GM19239 (cell line): ENCODE results near the gene LAS1L.
A peak's percentile ranks its signal among the peaks of the same experiment; 100 is the strongest.
"Not testable (repeated sequence)": the region's sequence is repeated elsewhere in the genome, so short reads cannot be mapped to it uniquely, and the experiment has no call there.

ENCODE experiments used
- DNase-seq: peaks from one replicate; pipeline ENCODE4 v3.0.0; 2011; ENCODE audit warnings: low spot score; ENCODE audit not compliant: insufficient read length
- FAIRE-seq: peaks from 2 replicates; lab custom pipeline; 2011; peaks lifted over from hg19 to GRCh38; lab: Jason Lieb, UNC

The LAS1L gene

DNA sequence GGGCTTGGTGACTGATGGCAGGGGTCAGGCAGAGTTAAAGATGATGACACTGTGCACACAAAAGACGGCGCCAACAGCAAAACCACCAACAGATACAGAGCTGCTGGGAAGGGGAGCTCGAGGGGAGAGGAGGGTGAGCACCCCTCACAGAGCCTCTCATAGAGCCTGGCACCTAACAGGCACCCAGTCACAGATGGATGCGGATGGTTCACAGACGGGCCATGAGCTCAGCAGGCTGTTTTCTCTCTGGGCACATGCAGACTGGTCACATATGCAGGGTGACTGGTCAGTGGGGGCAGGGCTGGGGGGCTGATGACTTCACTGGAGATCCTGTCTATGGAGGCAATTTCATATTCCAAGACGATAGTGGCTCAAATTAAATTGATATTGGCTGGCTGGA is 15.1 kb downstream of the LAS1L start:
- not testable (repeated sequence) for DNase-seq, FAIRE-seq

DNA sequence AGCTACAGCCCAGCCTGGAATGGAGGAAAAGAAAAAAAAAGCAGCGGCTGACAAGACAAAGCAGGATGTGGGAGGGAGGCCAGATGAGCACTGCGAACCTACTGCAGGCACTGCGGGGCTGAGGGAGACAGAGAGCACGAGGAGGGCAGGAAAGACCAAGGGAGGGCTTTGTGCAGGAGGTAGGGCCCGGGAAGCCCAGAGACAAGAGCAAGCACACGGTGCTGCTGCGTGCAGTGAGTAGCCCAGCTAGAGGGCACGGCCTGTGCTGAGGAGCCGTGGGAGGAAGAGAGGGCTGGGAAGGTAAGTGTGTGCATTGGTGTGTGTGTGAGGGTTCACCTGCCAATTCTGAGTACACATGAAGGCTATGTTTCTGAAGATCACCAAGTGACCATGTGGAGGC is 15.6 kb downstream of the LAS1L start:
- FAIRE-seq: peak; percentile 93
- DNase-seq: not testable (repeated sequence)

- DNase-seq (no peak), FAIRE-seq (no peak)
These were observed 16.7 kb downstream of the LAS1L start for GRCh38 chrX:65517923-65518322.

- FAIRE-seq (no peak), DNase-seq (no peak)
These were observed 17.8 kb downstream of the LAS1L start for GRCh38 chrX:65516756-65517155.

DNA sequence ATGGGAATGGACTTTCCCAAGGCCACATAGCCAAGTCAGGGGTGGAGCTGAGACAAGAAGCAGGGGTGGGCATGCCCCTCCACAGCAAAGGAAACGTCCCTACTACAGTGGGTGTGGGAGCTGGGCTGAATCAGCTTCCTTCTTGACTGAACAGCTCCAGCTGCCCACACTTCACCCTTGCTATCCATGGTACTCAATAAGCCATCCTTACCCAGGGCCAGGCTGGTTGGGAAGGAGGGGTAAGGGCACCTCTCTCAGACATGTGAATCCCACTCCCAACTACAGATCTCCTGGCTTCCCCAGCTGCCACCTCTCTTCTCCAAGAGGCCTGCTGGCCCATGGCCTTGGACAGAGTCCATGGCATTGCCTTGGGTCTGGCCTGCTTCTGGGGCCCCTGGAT is 21.0 kb downstream of the LAS1L start:
- FAIRE-seq: no peak

GRCh38 chrX:65509400-65509799 is 25.2 kb downstream of the LAS1L start:
- no peak for DNase-seq
- FAIRE-seq: no peak

More for the DNA sequence above, 21.0 kb downstream of the LAS1L start:
- DNase-seq: no peak

- FAIRE-seq (no peak), DNase-seq (no peak)
These were observed 25.7 kb downstream of the LAS1L start for GRCh38 chrX:65508851-65509250.

GRCh38 chrX:65502618-65503017 is 32.0 kb downstream of the LAS1L start:
- no peak for FAIRE-seq

GRCh38 chrX:65493431-65493830 is 41.2 kb downstream of the LAS1L start:
- DNase-seq: no peak
- FAIRE-seq: no peak

More at GRCh38 chrX:65502618-65503017, 32.0 kb downstream of the LAS1L start:
- no peak for DNase-seq

GRCh38 chrX:65491620-65492019 is 43.0 kb downstream of the LAS1L start:
- DNase-seq (no peak), FAIRE-seq (no peak)

DNA sequence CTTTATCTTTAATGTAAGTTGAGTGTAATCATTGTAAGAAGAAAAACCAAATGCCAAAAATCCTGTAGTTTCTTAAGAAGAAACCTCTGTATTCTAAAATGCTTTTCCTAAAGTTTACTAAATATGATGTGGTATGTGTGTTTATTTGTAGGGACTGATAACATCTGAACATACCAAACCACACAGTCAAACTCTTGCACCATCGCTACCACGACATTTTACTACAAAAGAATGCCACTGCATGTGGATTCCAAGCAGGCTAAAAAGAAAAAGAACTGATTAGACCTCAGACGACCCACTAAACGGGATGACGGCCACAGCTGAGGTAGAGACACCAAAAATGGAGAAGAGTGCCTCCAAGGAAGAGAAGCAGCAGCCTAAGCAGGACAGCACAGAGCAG is 46.1 kb downstream of the LAS1L start:
- DNase-seq (no peak), FAIRE-seq (no peak)

GRCh38 chrX:65480960-65481359 is 53.6 kb downstream of the LAS1L start:
- FAIRE-seq (no peak), DNase-seq (no peak)

DNA sequence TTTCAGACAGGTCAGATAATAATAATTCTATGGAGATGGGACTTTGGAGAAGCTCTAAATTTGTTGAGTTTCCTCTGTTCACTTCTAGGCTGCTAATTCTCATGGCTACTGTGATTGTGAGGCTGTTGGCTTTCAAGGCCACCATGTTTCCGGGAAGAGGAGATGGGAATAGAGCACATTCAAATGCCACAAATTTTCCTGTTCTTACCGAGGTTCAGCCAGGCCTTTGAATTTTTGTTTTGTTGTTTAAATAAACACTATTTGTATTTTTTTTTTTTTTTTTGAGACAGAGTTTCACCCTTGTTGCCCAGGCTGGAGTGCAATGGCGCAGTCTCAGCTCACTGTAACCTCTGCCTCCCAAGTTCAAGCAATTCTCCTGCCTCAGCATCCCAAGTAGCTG is 55.5 kb downstream of the LAS1L start:
- not testable (repeated sequence) for DNase-seq, FAIRE-seq

DNA sequence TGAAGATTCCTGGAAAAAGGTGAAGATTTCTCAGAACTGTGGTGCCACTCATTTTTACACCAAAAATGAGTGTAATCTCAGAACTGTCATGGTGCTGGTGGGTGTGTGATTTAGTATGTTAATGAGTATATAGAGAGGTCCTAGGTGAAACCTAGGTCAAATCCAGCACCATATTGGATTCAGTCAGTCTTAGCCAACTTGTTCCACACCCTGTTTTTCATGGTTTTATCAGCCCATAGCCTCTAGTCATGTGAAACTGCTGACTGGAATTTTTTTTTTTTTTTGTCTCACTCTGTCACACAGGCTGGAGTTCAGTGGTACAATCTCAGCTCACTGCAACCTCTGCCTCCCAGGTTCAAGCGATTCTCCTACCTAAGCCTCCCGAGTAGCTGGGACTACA is 58.0 kb downstream of the LAS1L start:
- FAIRE-seq (no peak), DNase-seq (no peak)

GRCh38 chrX:65463550-65463949 is 71.0 kb downstream of the LAS1L start:
- no peak for FAIRE-seq
- no peak for DNase-seq
